ENCODE data around the gene MTIF3.

MTIF3 gene

GRCh38 chr13:27449936-27450828 lies at the start of gene MTIF3:
Gene MTIF3 (minus strand): TSS chr13:27450564. CDS start chr13:27440448, 10,116 bp downstream.
- DNase-seq (ENCODE audit: low spot score), result peak; percentile 94

GRCh38 chr13:27497563-27498230 lies 47.3 kb upstream of the MTIF3 start:
- no peak for DNase-seq (ENCODE audit: low spot score)

GRCh38 chr13:27496536-27497273 lies 46.3 kb upstream of the MTIF3 start:
- DNase-seq (ENCODE audit: low spot score), result no peak

GRCh38 chr13:27496006-27496405 lies 45.6 kb upstream of the MTIF3 start:
- DNase-seq (ENCODE audit: low spot score), result peak; percentile 46

DNA sequence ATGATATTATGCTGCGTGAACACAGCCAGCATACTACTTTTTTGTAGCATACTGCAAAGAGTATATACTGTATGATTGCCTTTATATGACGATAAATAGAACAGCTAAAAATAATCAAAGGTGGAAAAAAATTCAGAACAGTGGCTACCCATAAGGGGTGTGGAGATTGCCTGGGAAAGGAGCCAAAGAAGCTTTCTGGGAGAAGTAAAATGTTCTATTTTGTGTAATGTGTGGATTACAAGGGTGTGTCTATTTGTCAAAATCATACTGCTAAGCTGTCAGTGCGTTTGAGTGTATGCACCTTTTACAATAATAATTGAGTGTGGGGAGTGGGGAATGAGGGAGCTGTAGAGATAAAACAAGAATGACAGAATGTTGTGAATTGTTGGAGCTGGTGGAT lies 45.2 kb upstream of the MTIF3 start:
- no peak for DNase-seq (ENCODE audit: low spot score)

- DNase-seq (ENCODE audit: low spot score), result no peak
Observed at GRCh38 chr13:27493981-27494380, 43.6 kb upstream of the MTIF3 start.

GRCh38 chr13:27489456-27489855 lies 39.1 kb upstream of the MTIF3 start:
- peak; percentile 12 for DNase-seq (ENCODE audit: low spot score)

GRCh38 chr13:27487776-27488175 lies 37.4 kb upstream of the MTIF3 start:
- DNase-seq (ENCODE audit: low spot score), result no peak

DNA sequence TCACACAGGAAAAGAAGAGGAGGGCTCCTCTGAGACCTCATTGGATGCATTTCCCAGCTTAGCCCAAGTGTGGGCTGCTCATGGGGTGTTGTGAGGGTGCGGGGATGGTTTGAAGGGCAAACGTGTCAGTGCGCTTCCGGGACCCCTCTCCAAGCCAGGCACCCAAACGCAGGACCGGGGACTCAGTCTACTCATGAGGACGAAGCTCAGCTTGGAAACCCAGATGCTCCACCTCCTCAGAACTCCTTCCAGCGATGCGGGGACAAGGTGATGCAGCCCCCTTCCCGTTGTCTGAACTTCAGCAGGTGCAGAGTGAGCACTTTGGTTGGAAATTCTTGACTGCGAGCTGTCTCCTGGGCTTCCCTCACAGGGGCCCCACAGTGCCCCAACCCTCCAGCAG lies 33.1 kb upstream of the MTIF3 start:
- no peak for DNase-seq (ENCODE audit: low spot score)

- peak; percentile 48 for DNase-seq (ENCODE audit: low spot score)
Observed at GRCh38 chr13:27482983-27483382, 32.6 kb upstream of the MTIF3 start.

- no peak for DNase-seq (ENCODE audit: low spot score)
Observed at GRCh38 chr13:27481766-27482165, 31.4 kb upstream of the MTIF3 start.

GRCh38 chr13:27476943-27477703 lies 26.8 kb upstream of the MTIF3 start:
- DNase-seq (ENCODE audit: low spot score), result no peak

GRCh38 chr13:27474751-27475268 lies 24.4 kb upstream of the MTIF3 start:
- no peak for DNase-seq (ENCODE audit: low spot score)

DNA sequence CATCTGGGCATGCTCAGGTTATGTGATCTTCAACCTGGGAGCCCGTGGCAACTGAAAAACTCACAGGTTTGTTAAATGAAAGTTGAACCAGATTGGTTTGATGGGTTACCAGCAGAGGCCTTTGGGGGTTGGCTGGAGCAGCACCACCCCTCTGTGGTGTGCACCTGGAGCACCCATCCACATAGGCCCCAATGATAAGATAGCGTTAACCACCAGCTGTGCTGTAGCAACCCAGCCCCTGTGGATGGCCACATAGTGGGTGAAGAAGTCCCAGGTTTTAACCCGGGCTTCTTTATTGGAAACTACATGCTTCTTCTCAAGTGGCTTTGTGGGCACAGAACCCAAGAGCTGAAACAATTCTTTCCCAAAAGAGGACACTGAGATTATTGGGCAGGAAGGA lies 22.6 kb upstream of the MTIF3 start:
- no peak for DNase-seq (ENCODE audit: low spot score)

DNA sequence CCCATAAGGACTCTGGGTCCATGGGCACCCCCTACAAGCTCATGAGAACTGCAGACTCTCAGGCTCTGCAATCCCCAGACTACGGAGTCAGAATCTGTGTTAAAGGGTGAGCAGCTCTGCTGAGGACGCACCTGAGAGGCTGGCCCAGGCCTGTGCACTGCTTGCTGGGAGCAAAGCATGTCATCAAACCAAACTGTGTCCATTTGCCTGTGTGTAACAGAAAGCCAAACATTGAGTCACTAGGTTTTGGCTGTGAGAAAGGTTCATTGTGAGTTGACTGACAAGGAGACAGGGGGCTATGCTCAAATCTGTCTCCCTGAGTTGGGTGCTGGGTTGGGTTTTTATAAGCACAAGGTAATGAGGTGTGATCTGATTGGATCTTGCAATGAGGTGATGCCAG lies 22.1 kb upstream of the MTIF3 start:
- no peak for DNase-seq (ENCODE audit: low spot score)

DNA sequence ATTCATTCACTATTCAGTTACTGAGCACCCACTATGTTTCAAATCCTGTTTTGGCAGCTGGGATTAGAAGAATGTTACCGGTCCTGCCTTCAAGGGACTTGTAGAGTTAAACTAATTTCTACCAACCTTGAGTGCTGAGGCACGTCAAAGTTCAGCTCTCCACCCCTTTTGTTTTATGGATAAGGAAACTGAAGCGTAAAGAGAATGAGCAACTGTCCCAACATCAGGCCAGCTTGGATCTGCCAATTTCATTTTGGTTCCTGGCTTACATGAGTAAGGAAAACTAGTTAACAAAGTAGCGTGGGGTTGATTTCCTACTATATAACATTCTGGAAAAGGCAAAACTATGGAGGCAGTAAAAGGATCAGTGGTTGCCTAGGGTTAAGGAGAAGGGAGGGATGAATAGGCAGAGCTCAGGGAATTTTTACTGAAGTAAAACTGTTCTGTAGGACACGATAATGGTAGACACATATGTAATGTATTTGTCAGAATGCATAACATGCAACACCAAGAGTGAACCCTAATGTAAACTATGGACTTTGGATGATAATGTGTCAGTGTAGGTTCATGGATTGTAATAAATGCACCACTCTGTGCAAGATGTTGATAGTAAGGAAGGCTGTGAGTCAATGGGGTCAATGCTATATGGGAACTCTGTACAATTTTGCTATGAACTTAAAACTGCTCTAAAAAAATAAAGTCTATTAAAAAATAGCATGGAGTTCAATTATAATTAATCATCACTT lies 19.9 kb upstream of the MTIF3 start:
- DNase-seq (ENCODE audit: low spot score), result no peak

DNA sequence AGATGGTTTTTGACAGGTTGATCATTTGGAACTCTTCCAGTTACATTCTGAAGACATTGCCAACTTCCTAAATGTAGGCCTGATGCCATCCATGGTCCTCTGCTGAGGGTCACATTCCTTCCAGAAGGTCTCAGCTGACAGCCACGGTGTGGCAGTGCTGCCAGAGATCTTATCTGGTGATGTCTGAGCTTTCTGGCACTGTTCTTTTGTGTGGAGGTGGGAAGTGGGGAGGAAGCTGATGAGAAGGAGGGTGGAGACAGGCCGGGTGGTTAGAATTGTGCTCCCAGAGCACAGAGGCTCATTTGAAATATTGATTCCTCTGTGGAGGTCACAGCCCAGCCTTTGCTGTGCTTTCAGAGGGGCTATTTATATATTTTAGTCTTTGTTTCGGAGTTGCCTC lies 16.1 kb upstream of the MTIF3 start:
- DNase-seq (ENCODE audit: low spot score), result peak; percentile 27

GRCh38 chr13:27465611-27466010 lies 15.2 kb upstream of the MTIF3 start:
- DNase-seq (ENCODE audit: low spot score), result no peak

DNA sequence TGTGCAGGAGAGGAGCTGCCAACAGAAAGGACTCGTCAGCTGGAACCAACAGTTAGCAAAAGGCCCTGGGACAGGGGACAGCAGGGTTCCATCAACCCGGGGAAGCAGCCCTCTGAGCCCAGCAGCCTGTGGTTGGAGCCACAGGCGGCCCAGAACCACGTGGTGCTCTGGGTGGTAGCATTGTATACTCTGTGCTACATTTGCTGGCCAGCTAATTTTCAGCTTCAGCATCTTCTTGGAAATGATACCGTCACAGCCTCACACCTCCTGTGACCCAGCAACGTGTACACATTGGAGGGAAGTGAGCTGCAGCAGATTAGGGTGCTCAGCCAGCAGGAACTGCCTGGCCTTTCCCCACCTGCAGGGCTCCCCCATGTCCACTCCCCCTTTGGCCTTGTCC lies 13.1 kb upstream of the MTIF3 start:
- no peak for DNase-seq (ENCODE audit: low spot score)

DNA sequence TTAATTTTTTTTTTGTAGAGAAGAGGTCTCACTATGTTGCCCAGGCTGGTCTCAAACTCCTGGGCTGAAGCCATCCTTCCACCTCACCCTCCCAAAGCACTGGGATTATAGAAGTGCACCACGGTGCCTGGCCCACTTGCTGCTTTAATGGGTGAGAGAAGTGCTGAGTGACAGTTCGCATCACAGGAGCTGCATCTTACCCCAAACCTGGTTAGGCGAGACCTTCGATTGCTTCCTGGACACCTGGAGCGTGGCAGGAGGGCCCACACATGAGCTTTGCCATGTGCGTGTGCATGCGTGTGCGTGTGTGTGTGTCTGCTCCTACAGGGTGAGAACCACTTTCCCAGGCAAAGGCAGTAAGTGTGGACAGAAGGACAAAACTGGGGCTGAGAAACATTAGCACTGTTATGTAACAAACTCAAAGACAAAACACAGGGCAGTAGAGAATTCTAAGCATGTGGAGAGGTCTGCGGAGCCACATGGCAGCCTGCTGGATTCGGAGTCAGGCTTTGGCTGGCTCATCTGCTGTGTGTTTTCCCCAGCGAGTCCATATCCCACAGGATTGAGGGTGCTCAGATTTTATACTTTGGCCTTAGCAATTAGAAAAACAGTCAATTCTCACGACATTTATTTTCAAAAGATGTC lies 11.7 kb upstream of the MTIF3 start:
- DNase-seq (ENCODE audit: low spot score), result peak; percentile 35
